ENCODE results near the gene EGFL6.

The EGFL6 gene

DNA sequence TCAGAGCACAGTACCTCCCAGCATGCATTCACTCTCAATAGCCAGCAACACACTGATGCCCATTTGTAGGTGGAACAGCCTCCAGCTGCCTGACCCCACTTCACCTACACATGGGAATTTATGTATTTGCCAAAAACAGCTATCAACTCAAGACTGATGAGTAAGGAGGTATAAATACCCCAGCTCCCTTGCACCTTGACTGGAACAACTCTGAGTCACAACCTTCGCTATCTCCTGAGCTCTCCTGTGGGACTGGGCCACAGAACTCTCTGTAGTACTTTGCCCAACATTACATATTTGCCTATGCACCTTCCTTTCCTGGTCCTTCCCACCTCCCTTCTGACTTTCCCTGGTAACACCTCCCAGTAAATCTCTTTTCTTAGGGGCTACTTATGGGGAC, 16.5 kb upstream of the EGFL6 start:
- Histone ChIP-seq H3K4me3 (ENCODE audit: severe bottlenecking) (no peak overlapping the region), H3K27ac (ENCODE audit: poor library complexity, severe bottlenecking) (no peak overlapping the region), H3K36me3 (ENCODE audit: low read depth) (no peaks in the 10 kb centered on the region), H3K27me3 (ENCODE audit: insufficient read depth, poor library complexity, severe bottlenecking) (no peaks in the 10 kb centered on the region), H3K4me1 (ENCODE audit: insufficient read depth, poor library complexity, severe bottlenecking) (no peaks in the 10 kb centered on the region), H3K9me3 (ENCODE audit: severe bottlenecking) (no peaks in the 10 kb centered on the region)
- TF ChIP-seq, protein P1, sequence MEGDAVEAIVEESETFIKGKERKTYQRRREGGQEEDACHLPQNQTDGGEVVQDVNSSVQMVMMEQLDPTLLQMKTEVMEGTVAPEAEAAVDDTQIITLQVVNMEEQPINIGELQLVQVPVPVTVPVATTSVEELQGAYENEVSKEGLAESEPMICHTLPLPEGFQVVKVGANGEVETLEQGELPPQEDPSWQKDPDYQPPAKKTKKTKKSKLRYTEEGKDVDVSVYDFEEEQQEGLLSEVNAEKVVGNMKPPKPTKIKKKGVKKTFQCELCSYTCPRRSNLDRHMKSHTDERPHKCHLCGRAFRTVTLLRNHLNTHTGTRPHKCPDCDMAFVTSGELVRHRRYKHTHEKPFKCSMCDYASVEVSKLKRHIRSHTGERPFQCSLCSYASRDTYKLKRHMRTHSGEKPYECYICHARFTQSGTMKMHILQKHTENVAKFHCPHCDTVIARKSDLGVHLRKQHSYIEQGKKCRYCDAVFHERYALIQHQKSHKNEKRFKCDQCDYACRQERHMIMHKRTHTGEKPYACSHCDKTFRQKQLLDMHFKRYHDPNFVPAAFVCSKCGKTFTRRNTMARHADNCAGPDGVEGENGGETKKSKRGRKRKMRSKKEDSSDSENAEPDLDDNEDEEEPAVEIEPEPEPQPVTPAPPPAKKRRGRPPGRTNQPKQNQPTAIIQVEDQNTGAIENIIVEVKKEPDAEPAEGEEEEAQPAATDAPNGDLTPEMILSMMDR (IDR thresholded peaks at IDR 0.05; ENCODE audit: poor library complexity, severe bottlenecking) = no peak
- DNase-seq (ENCODE audit: low spot score) (no peak), ATAC-seq (ENCODE audit: low read depth) (no peak)

DNA sequence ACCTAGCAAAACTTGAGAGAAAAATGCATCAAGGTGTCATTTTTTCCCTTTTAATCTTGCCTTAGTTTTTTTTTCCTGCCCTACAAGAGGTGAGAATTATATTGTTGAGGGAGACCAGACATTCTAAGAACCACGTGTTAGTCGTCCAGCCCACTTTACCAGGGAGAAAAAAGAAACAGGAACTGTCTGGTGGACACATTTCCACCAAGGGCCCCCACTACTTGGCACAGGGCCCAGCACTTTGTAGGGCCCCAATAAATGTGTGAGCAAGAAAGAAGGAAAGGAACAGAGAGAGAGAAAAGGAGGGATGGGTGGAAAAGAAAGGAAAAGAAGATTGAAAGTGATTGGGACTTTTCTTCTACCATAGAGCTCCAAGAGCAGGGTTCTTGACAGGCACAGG, 3.9 kb upstream of the EGFL6 start:
- H3K27ac ChIP-seq (ENCODE audit: poor library complexity, severe bottlenecking) = no peak overlapping the region
- no peaks in the 10 kb centered on the region for H3K36me3 ChIP-seq (ENCODE audit: low read depth)
- no peak overlapping the region for H3K4me3 ChIP-seq (ENCODE audit: severe bottlenecking)
- TF ChIP-seq, protein P1 (IDR thresholded peaks at IDR 0.05; ENCODE audit: poor library complexity, severe bottlenecking) = no peak
- peaks cover 17% of the 10 kb centered on the region for H3K27me3 ChIP-seq (ENCODE audit: insufficient read depth, poor library complexity, severe bottlenecking)
- DNase-seq (ENCODE audit: low spot score) (no peak), ATAC-seq (ENCODE audit: low read depth) (no peak)
- no peaks in the 10 kb centered on the region for H3K4me1 ChIP-seq (ENCODE audit: insufficient read depth, poor library complexity, severe bottlenecking)
- no peaks in the 10 kb centered on the region for H3K9me3 ChIP-seq (ENCODE audit: severe bottlenecking)

DNA sequence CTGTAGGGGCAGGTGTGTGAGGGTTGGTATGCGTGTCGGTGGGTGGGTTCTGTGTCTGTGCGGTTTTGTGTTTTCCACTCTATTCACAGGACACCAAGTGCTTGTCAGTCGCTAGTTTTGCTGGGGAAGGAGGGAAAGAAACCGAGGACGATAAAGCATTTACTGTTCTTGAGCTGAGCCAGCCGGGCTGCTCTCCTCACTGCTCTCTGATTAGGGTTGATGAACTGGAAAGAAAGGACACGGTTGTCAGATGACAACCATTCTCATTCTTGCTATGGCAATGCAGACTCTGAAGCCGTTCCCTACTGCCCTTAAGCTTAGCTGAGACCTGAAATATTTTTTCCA, 832 bp downstream of the EGFL6 start:
- no peaks in the 10 kb centered on the region for H3K9me3 ChIP-seq (ENCODE audit: severe bottlenecking)
- H3K27ac ChIP-seq (ENCODE audit: poor library complexity, severe bottlenecking) = no peak overlapping the region
- H3K36me3 ChIP-seq (ENCODE audit: low read depth) = no peaks in the 10 kb centered on the region
- H3K4me3 ChIP-seq (ENCODE audit: severe bottlenecking) = no peak overlapping the region
- H3K27me3 ChIP-seq (ENCODE audit: insufficient read depth, poor library complexity, severe bottlenecking) = peaks cover 23% of the 10 kb centered on the region
- DNase-seq (ENCODE audit: low spot score) (no peak), ATAC-seq (ENCODE audit: low read depth) (no peak)
- no peaks in the 10 kb centered on the region for H3K4me1 ChIP-seq (ENCODE audit: insufficient read depth, poor library complexity, severe bottlenecking)
- TF ChIP-seq, protein P1 (IDR thresholded peaks at IDR 0.05; ENCODE audit: poor library complexity, severe bottlenecking) = no peak

DNA sequence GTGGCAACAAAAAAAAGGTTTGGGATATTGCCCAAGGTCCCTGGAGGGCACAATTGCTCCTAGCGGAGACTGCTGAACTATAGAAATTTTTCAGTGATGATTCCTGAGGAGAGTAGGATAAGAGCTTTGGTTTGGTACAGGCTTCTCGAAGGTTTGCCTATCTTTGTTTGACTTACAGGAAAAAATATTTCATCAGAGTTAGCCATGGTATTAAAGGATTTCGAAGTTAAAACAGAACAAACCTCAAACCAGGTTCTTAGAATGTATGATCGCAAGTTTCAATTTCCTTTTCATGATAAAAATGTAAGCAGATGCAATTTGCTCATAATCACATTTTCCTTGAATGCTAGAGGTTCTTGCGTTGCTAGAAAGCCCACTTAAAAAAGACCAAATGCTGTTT, 1.7 kb downstream of the EGFL6 start:
- H3K4me3 ChIP-seq (ENCODE audit: severe bottlenecking) = no peak overlapping the region
- ATAC-seq (ENCODE audit: low read depth) (no peak), DNase-seq (ENCODE audit: low spot score) (no peak)
- H3K27ac ChIP-seq (ENCODE audit: poor library complexity, severe bottlenecking) = no peak overlapping the region
- TF ChIP-seq, protein P1 (IDR thresholded peaks at IDR 0.05; ENCODE audit: poor library complexity, severe bottlenecking) = no peak
- peaks cover 23% of the 10 kb centered on the region for H3K27me3 ChIP-seq (ENCODE audit: insufficient read depth, poor library complexity, severe bottlenecking)
- H3K36me3 ChIP-seq (ENCODE audit: low read depth) = no peaks in the 10 kb centered on the region
- no peaks in the 10 kb centered on the region for H3K4me1 ChIP-seq (ENCODE audit: insufficient read depth, poor library complexity, severe bottlenecking)
- no peaks in the 10 kb centered on the region for H3K9me3 ChIP-seq (ENCODE audit: severe bottlenecking)

DNA sequence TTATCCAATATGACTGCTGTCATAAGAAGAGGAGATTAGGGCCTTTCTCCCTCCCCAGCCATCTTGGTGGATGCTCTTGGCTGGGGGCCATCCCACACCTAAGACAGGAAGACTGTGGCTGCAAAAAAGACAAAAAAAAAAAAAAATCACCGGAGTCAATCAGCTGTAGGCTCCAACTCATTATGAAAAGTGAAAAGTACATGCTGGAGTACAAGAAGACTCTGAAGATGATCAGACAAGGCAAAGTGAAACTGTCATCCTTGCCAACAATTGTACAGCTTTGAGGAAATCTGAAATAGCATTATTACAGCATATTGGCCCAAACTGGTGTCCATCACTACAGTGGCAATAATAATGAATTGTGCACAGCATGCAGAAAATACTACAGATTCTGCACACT, 5.2 kb downstream of the EGFL6 start:
- Histone ChIP-seq H3K36me3 (ENCODE audit: low read depth) (no peaks in the 10 kb centered on the region), H3K4me3 (ENCODE audit: severe bottlenecking) (no peak overlapping the region), H3K9me3 (ENCODE audit: severe bottlenecking) (no peaks in the 10 kb centered on the region), H3K27ac (ENCODE audit: poor library complexity, severe bottlenecking) (no peak overlapping the region), H3K4me1 (ENCODE audit: insufficient read depth, poor library complexity, severe bottlenecking) (no peaks in the 10 kb centered on the region), H3K27me3 (ENCODE audit: insufficient read depth, poor library complexity, severe bottlenecking) (peaks cover 16% of the 10 kb centered on the region)
- TF ChIP-seq, protein P1 (IDR thresholded peaks at IDR 0.05; ENCODE audit: poor library complexity, severe bottlenecking) = no peak
- no peak for DNase-seq (ENCODE audit: low spot score)
- ATAC-seq (ENCODE audit: low read depth) = no peak
